ENCODE measurements around the gene HDAC3. TPM values are rescaled to one million over a fixed set of nuclear protein-coding genes. Genes with fewer than 3 reads are reported as not detected.

Gene HDAC3
- total RNA-seq, 1 experiment from 2014 or later, result 91.9 TPM

- CTCF ChIA-PET, result no interaction called here
- RAD21 ChIA-PET (ENCODE audit: low non-redundant PET in 1 of 2, low total read pairs in 2 of 2, uncharacterized antibody in 2 of 2, unreplicated experiment in 2 of 2), result no interaction called here
- POLR2A ChIA-PET, result interaction anchor here (0.5 kb wide), 1 partner anchor 224 kb away, joined by 3 read pairs; no protein-coding TSS in a partner anchor
Measured at GRCh38 chr5:141662028-141662427, 25.4 kb upstream of the HDAC3 start.

More at GRCh38 chr5:141662028-141662427, 25.4 kb upstream of the HDAC3 start:
- H3K79me2 ChIP-seq (ENCODE audit: insufficient read depth, low read length), result no peaks in the 10 kb centered on the region
- no peak overlapping the region for H3K27ac ChIP-seq (ENCODE audit: low read depth, low read length)
- ATAC-seq (no peak), DNase-seq (ENCODE audit: low read depth, low spot score) (no peak)
- no peak overlapping the region for H3K4me3 ChIP-seq (replicated peaks in 1 of 2; ENCODE audit: low read depth in 1 of 2, low read length in 2 of 2)
- TF ChIP-seq SRF (IDR thresholded peaks at IDR 0.05; ENCODE audit: low read depth) (no peak), CTCF (IDR thresholded peaks at IDR 0.05 in 2 of 3, conservative IDR thresholded peaks at IDR 0.05 in 1 of 3; ENCODE audit: borderline replicate concordance in 1 of 3, insufficient read depth in 1 of 3, low read depth in 2 of 3, low read length in 2 of 3) (no peak), YY1 (IDR thresholded peaks at IDR 0.05; ENCODE audit: extremely low read depth, insufficient replicate concordance, low read depth, low read length) (no peak), REST (IDR thresholded peaks at IDR 0.05; ENCODE audit: low read depth) (no peak), CEBPB (IDR thresholded peaks at IDR 0.05; ENCODE audit: low read depth) (no peak), MAX (IDR thresholded peaks at IDR 0.05) (no peak), EGR1 (IDR thresholded peaks at IDR 0.05; ENCODE audit: low read depth) (no peak), EZH2 (IDR thresholded peaks at IDR 0.05) (no peak), SP1 (IDR thresholded peaks at IDR 0.05; ENCODE audit: low read depth) (no peak), POLR2AphosphoS5 (IDR thresholded peaks at IDR 0.05; ENCODE audit: low read depth, low read length) (no peak), CBX3 (IDR thresholded peaks at IDR 0.05; ENCODE audit: low read depth) (no peak), ATF3 (IDR thresholded peaks at IDR 0.05) (no peak), RAD21 (IDR thresholded peaks at IDR 0.05; ENCODE audit: low read depth) (no peak), SIN3A (IDR thresholded peaks at IDR 0.05; ENCODE audit: low read depth) (no peak), ZBTB33 (IDR thresholded peaks at IDR 0.05; ENCODE audit: extremely low read depth, insufficient replicate concordance, low read length) (no peak), JUND (IDR thresholded peaks at IDR 0.05) (no peak), EZH2phosphoT487 (IDR thresholded peaks at IDR 0.05; ENCODE audit: borderline replicate concordance) (no peak)
- H3K27me3 ChIP-seq (ENCODE audit: insufficient read depth, low read length), result no peaks in the 10 kb centered on the region
- H3K9me3 ChIP-seq (ENCODE audit: control insufficient read depth in 1 of 2, insufficient read depth in 1 of 2, low read depth in 1 of 2, low read length in 2 of 2), result no peaks in the 10 kb centered on the region
- intact Hi-C loops (cut with micrococcal nuclease), result loop anchor here (10.0 kb wide), 1 partner anchor 483 kb away; no protein-coding TSS in a partner anchor
- no TSS peak for BruUV-seq (replicated peaks)
- no peak overlapping the region for H3K9ac ChIP-seq (ENCODE audit: low read length)
- no peaks in the 10 kb centered on the region for H3K36me3 ChIP-seq (ENCODE audit: control insufficient read depth in 1 of 2, insufficient read depth in 2 of 2, low read length in 2 of 2)
- no peak overlapping the region for H3K4me2 ChIP-seq (ENCODE audit: low read length)
- H3K9me2 ChIP-seq (ENCODE audit: insufficient read depth), result no peaks in the 10 kb centered on the region
- H3K4me1 ChIP-seq (ENCODE audit: control insufficient read depth in 1 of 2, insufficient read depth in 2 of 2, low read length in 2 of 2), result peaks cover 0 to 19% of the 10 kb centered on the region in 2 experiments; a peak in 2 of 4 replicates
- H4K20me1 ChIP-seq (ENCODE audit: insufficient read depth), result peaks cover 4% of the 10 kb centered on the region; the same call in 1 of the 2 replicates
- no peak overlapping the region for H2AFZ ChIP-seq (ENCODE audit: low read depth, low read length, poor library complexity, severe bottlenecking)
